ENCODE results near the gene ZNF804B. TPM values are rescaled to one million over a fixed set of nuclear protein-coding genes. Genes with fewer than 3 reads are reported as not detected.

The ZNF804B gene
- total RNA-seq, 4 donors from 2014 or later = not detected

DNA sequence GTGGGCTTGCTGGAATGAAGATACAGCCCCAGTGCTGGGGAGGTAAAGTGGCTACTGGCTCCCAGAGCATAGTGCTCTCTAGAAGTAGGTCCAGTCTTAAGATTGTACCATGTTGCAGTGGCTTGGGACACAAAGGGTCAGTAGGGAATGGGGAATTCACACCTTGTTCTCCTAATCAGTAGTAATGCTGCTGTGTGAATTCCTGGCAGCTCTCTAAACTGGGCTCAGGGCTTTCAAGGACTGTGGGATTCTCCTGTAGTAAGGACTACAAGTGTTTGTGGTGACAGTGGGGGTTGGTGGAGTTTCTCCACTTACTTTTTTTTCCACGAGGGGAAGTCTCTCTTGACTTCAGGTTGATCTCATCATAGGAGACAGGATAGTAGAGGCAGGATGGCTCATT lies 262.2 kb downstream of the ZNF804B start:
- Histone ChIP-seq H3K36me3 (no peaks in the 10 kb centered on the region), H3K27ac (no peak overlapping the region), H3K4me1 (no peaks in the 10 kb centered on the region), H3K4me3 (no peak overlapping the region), H3K27me3 (no peaks in the 10 kb centered on the region), H3K9me3 (no peaks in the 10 kb centered on the region)
- DNase-seq = no peak
- intact Hi-C loops (cut with DNase I) = no loop called here
- WGBS, 2 donors = 21 to 36% methylated on average over 1 of the region's 1 CpG
- TF ChIP-seq CTCF (IDR thresholded peaks at IDR 0.05) (no peak), POLR2A (IDR thresholded peaks at IDR 0.05) (no peak)

GRCh38 chr7:89023206-89023605 lies 263.7 kb downstream of the ZNF804B start:
- H3K4me1 ChIP-seq = no peaks in the 10 kb centered on the region
- no peaks in the 10 kb centered on the region for H3K27me3 ChIP-seq
- no peak for DNase-seq
- no peak overlapping the region for H3K4me3 ChIP-seq
- no peaks in the 10 kb centered on the region for H3K9me3 ChIP-seq
- TF ChIP-seq POLR2A (IDR thresholded peaks at IDR 0.05) = no peak
- TF ChIP-seq CTCF (IDR thresholded peaks at IDR 0.05) = no peak
- H3K27ac ChIP-seq = no peak overlapping the region
- no peaks in the 10 kb centered on the region for H3K36me3 ChIP-seq
- intact Hi-C loops (cut with DNase I) = no loop called here

GRCh38 chr7:89023877-89024276 lies 264.4 kb downstream of the ZNF804B start:
- TF ChIP-seq CTCF (IDR thresholded peaks at IDR 0.05) (no peak), POLR2A (IDR thresholded peaks at IDR 0.05) (no peak)
- 45 to 67% methylated on average over 1 of the region's 1 CpG for WGBS, 2 donors

GRCh38 chr7:89027781-89028180 lies 268.3 kb downstream of the ZNF804B start:
- intact Hi-C loops (cut with DNase I) = no loop called here
- H3K9me3 ChIP-seq = no peaks in the 10 kb centered on the region
- no peak for DNase-seq
- no peak overlapping the region for H3K27ac ChIP-seq
- H3K4me3 ChIP-seq = no peak overlapping the region
- no peaks in the 10 kb centered on the region for H3K4me1 ChIP-seq
- H3K27me3 ChIP-seq = no peaks in the 10 kb centered on the region
- 4 to 5% methylated on average over 1 of the region's 1 CpG for WGBS, 2 donors
- TF ChIP-seq CTCF (IDR thresholded peaks at IDR 0.05) (no peak), POLR2A (IDR thresholded peaks at IDR 0.05) (no peak)
- no peaks in the 10 kb centered on the region for H3K36me3 ChIP-seq

More at GRCh38 chr7:89023877-89024276, 264.4 kb downstream of the ZNF804B start:
- no peaks in the 10 kb centered on the region for H3K27me3 ChIP-seq
- no peaks in the 10 kb centered on the region for H3K36me3 ChIP-seq
- intact Hi-C loops (cut with DNase I) = no loop called here
- H3K9me3 ChIP-seq = no peaks in the 10 kb centered on the region
- H3K4me3 ChIP-seq = no peak overlapping the region
- DNase-seq = no peak
- H3K27ac ChIP-seq = no peak overlapping the region
- no peaks in the 10 kb centered on the region for H3K4me1 ChIP-seq

DNA sequence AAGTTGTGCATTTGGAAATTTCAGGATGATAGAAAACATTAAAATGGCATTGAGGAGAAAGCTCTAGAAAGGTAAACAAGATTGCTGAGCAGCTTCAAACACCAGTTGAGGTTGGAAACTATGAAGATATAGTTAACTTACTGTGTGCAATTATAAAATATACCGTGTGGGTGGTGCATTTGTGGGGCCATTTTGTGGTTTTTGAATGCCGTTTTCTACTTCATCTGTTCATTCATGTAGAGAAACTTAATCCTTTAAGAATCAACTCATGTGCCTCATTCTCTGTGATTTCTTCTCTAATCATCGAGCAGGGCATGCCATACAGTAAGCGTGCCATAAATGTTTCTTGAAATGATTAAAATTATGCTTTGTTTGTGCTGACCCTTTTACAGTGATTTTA lies 268.8 kb downstream of the ZNF804B start:
- Histone ChIP-seq H3K27ac (no peak overlapping the region), H3K27me3 (no peaks in the 10 kb centered on the region), H3K4me1 (no peaks in the 10 kb centered on the region), H3K36me3 (no peaks in the 10 kb centered on the region), H3K4me3 (no peak overlapping the region), H3K9me3 (no peaks in the 10 kb centered on the region)
- WGBS, 2 donors = 73% methylated on average over 4 of the region's 4 CpGs
- DNase-seq = no peak
- TF ChIP-seq CTCF (IDR thresholded peaks at IDR 0.05) (no peak), POLR2A (IDR thresholded peaks at IDR 0.05) (no peak)
- intact Hi-C loops (cut with DNase I) = no loop called here

Measured in esophagus squamous epithelium (tissue), 5 donors.